AG04449 (cell line): ENCODE results near the gene ALOX5.

Experiments
- CTCF ChIA-PET: fragments of 350-600 bp; formaldehyde crosslinking; extraction: SDS; loops from one replicate; lab custom pipeline; 2021; ENCODE audit warnings: antibody characterized with exemption; lab: Yijun Ruan, JAX
- POLR2A ChIA-PET: fragments of 400-600, 350-600 bp; formaldehyde crosslinking; extraction: SDS; loops from one replicate; lab custom pipeline; 2020; ENCODE audit warnings: antibody characterized with exemption, inconsistent platforms; lab: Yijun Ruan, JAX
- DNase-seq: peaks from one replicate; pipeline ENCODE4 v3.0.0-alpha.2; 2010; ENCODE audit warnings: low read depth, low spot score
- H3K4me3 ChIP-seq: 2 replicates; pipeline ENCODE4 v1.5.1; 2011; ENCODE audit warnings: low read depth, mild to moderate bottlenecking, control low read depth, low read length
- TF ChIP-seq, protein P1 (sequence below): IDR thresholded peaks from one replicate; pipeline ENCODE4 v1.5.1; 2011; ENCODE audit warnings: mild to moderate bottlenecking, moderate library complexity, low read length, control low read depth, inconsistent platforms; ENCODE audit not compliant: insufficient read depth; ENCODE audit errors: missing control alignments

ALOX5 gene

DNA sequence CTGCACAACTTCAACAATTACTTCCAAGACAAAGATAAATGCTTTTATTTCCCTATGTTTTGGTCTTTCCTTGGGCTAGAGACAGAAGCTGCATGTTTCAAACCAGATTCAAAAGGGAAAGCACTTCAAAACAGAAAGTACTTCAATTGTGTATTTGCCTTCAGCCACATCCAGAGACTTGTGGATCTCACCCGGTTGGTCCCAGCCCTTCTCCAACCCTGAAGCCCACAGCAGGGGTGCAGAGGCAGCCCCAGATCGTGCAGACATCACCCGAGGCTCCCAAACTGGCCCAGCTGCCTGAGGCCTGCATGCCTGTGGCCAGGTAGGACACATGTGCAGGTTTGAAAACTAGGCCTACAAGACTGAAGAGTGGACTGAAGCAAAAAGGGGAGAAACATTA lies 80.8 kb downstream of the ALOX5 start:
- CTCF ChIA-PET = interaction anchor here (1.8 kb wide), 1 partner anchor 10 kb away, joined by 10 read pairs; no protein-coding TSS in a partner anchor
- DNase-seq = no peak
- H3K4me3 ChIP-seq = no peak overlapping the region
- POLR2A ChIA-PET = no interaction called here
- TF ChIP-seq, protein P1, sequence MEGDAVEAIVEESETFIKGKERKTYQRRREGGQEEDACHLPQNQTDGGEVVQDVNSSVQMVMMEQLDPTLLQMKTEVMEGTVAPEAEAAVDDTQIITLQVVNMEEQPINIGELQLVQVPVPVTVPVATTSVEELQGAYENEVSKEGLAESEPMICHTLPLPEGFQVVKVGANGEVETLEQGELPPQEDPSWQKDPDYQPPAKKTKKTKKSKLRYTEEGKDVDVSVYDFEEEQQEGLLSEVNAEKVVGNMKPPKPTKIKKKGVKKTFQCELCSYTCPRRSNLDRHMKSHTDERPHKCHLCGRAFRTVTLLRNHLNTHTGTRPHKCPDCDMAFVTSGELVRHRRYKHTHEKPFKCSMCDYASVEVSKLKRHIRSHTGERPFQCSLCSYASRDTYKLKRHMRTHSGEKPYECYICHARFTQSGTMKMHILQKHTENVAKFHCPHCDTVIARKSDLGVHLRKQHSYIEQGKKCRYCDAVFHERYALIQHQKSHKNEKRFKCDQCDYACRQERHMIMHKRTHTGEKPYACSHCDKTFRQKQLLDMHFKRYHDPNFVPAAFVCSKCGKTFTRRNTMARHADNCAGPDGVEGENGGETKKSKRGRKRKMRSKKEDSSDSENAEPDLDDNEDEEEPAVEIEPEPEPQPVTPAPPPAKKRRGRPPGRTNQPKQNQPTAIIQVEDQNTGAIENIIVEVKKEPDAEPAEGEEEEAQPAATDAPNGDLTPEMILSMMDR = no peak

DNA sequence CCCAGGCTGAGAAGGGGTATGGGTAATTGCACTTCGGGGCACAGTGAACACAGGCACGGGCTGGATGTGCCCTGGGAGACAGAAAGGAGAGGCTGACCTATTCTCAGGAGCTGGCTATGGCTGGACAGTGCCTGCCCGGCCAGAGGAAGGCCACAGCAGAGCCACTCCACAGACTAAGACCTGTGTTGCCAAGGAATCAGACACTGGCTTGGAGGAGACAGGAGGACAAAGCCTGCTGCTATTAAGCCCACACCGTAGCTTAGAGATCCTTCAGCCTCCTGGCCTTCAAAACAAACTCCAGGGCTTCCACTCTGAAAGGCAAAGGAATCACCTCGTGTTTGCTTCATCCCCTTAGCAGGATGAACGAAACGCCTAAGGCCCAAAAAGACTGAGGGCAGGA lies 82.2 kb downstream of the ALOX5 start:
- H3K4me3 ChIP-seq = no peak overlapping the region
- no peak for DNase-seq
- CTCF ChIA-PET = interaction anchor here (1.8 kb wide), 1 partner anchor 9 kb away, joined by 10 read pairs; no protein-coding TSS in a partner anchor
- TF ChIP-seq, protein P1 = no peak
- POLR2A ChIA-PET = no interaction called here

DNA sequence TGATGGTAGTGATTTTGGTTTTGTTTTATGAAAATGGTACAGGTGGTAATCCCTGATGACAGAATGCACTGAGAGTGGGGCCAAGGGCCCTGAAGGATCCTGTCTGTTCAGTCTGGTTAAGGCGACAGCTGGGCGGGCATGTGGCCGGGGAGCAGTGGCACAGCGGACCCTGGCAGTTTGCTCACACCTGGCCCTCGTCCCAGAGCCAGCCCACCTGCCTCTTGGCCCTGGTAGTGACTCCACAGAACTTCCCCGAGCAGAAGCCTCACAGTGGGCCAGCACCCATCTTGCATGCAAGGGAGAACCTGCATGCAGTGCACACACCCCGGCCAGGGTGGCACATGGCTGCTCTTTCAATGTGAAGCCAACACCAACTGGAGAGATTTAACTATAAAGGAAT lies 82.8 kb downstream of the ALOX5 start:
- POLR2A ChIA-PET = no interaction called here
- CTCF ChIA-PET = interaction anchor here (1.8 kb wide), 1 partner anchor 8 kb away, joined by 10 read pairs; no protein-coding TSS in a partner anchor
- no peak for DNase-seq
- TF ChIP-seq, protein P1 = no peak
- no peak overlapping the region for H3K4me3 ChIP-seq

GRCh38 chr10:45457487-45457886 lies 83.5 kb downstream of the ALOX5 start:
- no peak overlapping the region for H3K4me3 ChIP-seq
- ChIA-PET CTCF (no interaction called here), POLR2A (no interaction called here)
- TF ChIP-seq, protein P1 = no peak
- DNase-seq = no peak

GRCh38 chr10:45460235-45460878 lies 86.3 kb downstream of the ALOX5 start:
- DNase-seq = no peak
- POLR2A ChIA-PET = no interaction called here
- CTCF ChIA-PET = interaction anchor here (1.3 kb wide), 1 partner anchor 212 kb away, joined by 3 read pairs; the partner anchor contains the start of gene ZFAND4
- TF ChIP-seq, protein P1 = no peak
- H3K4me3 ChIP-seq = no peak overlapping the region

- TF ChIP-seq, protein P1 = no peak
- CTCF ChIA-PET = interaction anchor here (0.7 to 1.3 kb wide), 3 partner anchors 11 to 211 kb away, joined by 3 to 4 read pairs (median 3); partner anchors contain the start of gene ZFAND4
These were observed 87.0 kb downstream of the ALOX5 start for GRCh38 chr10:45461034-45461433.

More at GRCh38 chr10:45461034-45461433, 87.0 kb downstream of the ALOX5 start:
- no peak for DNase-seq
- POLR2A ChIA-PET = no interaction called here
- no peak overlapping the region for H3K4me3 ChIP-seq
